OCI-LY1 (cell line): Measurements from ENCODE around the gene SSRP1.

ENCODE experiments used
- EZH2 ChIP-seq: fragments of 200-600 bp; sonication (generic), shearing (Covaris generic); IDR thresholded peaks from 2 replicates; pipeline ENCODE4 v1.8.0; 2017; ENCODE audit warnings: borderline replicate concordance, mixed run types, mild to moderate bottlenecking, antibody characterized with exemption, low read length, moderate library complexity, mixed read lengths
- TF ChIP-seq, protein P1 (sequence below): fragments of 200-600 bp; sonication (generic), shearing (Covaris generic); IDR thresholded peaks from 2 replicates; pipeline ENCODE4 v1.5.1; 2017; ENCODE audit warnings: mild to moderate bottlenecking, antibody characterized with exemption, low read length, moderate library complexity, mixed read lengths

DNA sequence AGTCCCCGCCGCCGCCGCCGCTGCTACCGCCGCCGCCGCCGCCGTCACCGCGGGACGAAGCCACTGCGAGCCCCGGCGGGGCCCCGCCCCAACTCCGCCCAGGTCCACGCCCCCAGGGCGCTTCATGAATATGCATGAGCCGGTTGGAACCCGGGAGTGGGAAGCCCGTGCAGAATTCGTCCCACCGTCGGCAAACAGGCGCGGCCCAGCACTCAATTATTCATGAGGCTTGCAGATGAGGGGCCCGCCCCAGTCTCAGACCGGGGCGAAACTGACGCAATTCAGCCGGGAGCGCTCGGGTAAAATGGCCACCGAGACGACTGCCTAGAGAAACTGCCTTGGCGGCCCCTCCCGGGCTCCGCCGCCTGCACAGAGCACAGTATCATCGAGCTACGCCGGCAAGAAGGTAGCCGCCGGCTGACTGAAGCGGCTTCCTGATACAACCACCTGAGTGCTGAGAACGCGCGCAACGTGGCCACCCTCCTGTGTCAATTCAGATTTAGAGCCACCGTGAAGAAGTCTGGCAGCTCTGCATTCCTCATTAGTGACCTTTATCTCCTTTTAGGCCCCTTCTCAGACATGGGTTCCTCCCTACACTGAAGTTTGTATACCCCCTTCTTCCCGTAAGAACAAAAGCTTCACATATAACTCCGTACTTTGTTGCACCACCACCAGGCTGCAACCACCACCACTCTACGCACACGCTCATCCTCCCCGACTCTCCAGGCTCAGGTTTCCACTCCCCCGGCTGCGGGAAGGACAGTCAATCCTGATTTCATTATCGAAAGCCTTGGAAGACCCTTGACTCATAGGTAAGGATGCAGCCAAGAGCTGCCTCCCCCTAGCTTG is 10.6 kb downstream of the SSRP1 start, which contains the start of gene TNKS1BP1:
- TF ChIP-seq, protein P1, sequence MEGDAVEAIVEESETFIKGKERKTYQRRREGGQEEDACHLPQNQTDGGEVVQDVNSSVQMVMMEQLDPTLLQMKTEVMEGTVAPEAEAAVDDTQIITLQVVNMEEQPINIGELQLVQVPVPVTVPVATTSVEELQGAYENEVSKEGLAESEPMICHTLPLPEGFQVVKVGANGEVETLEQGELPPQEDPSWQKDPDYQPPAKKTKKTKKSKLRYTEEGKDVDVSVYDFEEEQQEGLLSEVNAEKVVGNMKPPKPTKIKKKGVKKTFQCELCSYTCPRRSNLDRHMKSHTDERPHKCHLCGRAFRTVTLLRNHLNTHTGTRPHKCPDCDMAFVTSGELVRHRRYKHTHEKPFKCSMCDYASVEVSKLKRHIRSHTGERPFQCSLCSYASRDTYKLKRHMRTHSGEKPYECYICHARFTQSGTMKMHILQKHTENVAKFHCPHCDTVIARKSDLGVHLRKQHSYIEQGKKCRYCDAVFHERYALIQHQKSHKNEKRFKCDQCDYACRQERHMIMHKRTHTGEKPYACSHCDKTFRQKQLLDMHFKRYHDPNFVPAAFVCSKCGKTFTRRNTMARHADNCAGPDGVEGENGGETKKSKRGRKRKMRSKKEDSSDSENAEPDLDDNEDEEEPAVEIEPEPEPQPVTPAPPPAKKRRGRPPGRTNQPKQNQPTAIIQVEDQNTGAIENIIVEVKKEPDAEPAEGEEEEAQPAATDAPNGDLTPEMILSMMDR, result no peak
- no peak for TF ChIP-seq EZH2
